NCI-H345 treated with DMSO at 0.1 percent for 48 hours (cell line): Measurements from ENCODE around the gene SLC25A22.

Experiments used
- DNase-seq: peaks from one replicate; lab custom pipeline; 2025; ENCODE audit not compliant: unreplicated experiment; lab: John Stamatoyannopoulos, UW

SLC25A22 gene

GRCh38 chr11:760236-760635, 37.8 kb downstream of the SLC25A22 start:
- DNase-seq = no peak

GRCh38 chr11:749731-750130, 48.4 kb downstream of the SLC25A22 start:
- DNase-seq = no peak

GRCh38 chr11:748007-748359, 50.1 kb downstream of the SLC25A22 start:
- no peak for DNase-seq

- DNase-seq = peak; percentile 77
Observed at GRCh38 chr11:747158-748006, 50.7 kb downstream of the SLC25A22 start, which contains the start of gene TALDO1. TSS of gene TALDO1 (plus strand) at chr11:747464. CDS start at chr11:747482, 18 bp downstream.

GRCh38 chr11:746289-747157, 51.6 kb downstream of the SLC25A22 start:
- DNase-seq = peak; percentile 18

GRCh38 chr11:745428-745827, 52.7 kb downstream of the SLC25A22 start:
- DNase-seq = no peak

- no peak for DNase-seq
Observed at GRCh38 chr11:742571-743201, 55.4 kb downstream of the SLC25A22 start.

GRCh38 chr11:742156-742546, 55.9 kb downstream of the SLC25A22 start:
- DNase-seq = no peak
